Lung (tissue), 12 donors: ENCODE data around the gene NLRC4. TPM values are rescaled to one million over a fixed set of nuclear protein-coding genes. Genes with fewer than 3 reads are reported as not detected.

Source experiments
- ATAC-seq: fragments of 200-7000 bp; cut with Tn5 transposase; one replicate; pipeline ENCODE4 v1.9.1; 2020; ENCODE audit warnings: moderate number of reproducible peaks; ENCODE audit not compliant: insufficient read depth, low FRiP score
- DNase-seq, 3 donors: peaks; one replicate each; pipeline ENCODE4 v3.0.0-alpha.2; 2013 to 2017
- H3K27ac ChIP-seq, 2 donors: one replicate each; pipeline ENCODE4 v1.5.1; 2013; ENCODE audit warnings: mild to moderate bottlenecking in 2 of 2, moderate library complexity in 2 of 2, control low read depth in 1 of 2, inconsistent platforms in 1 of 2, low read depth in 1 of 2, low read length in 1 of 2
- H3K27me3 ChIP-seq, 3 donors: one replicate each; pipeline ENCODE4 v1.5.1; 2013; ENCODE audit warnings: low read length in 2 of 3; ENCODE audit not compliant: control insufficient read depth in 3 of 3, insufficient read depth in 3 of 3
- H3K36me3 ChIP-seq, 4 donors: one replicate each; pipeline ENCODE4 v1.5.1; 2013; ENCODE audit warnings: low read length in 4 of 4, mild to moderate bottlenecking in 1 of 4, moderate library complexity in 1 of 4; ENCODE audit not compliant: control insufficient read depth in 4 of 4, insufficient read depth in 4 of 4
- H3K4me1 ChIP-seq, 5 donors: one replicate each; pipeline ENCODE4 v1.5.1; 2013; ENCODE audit warnings: low read length in 5 of 5, mild to moderate bottlenecking in 2 of 5, moderate library complexity in 1 of 5; ENCODE audit not compliant: control insufficient read depth in 5 of 5, insufficient read depth in 5 of 5
- H3K4me3 ChIP-seq: one replicate; pipeline ENCODE4 v1.5.1; 2013; ENCODE audit warnings: mild to moderate bottlenecking, control low read depth, moderate library complexity
- H3K9ac ChIP-seq, 2 donors: one replicate each; pipeline ENCODE4 v1.5.1; 2013; ENCODE audit warnings: low read length in 2 of 2, control low read depth in 1 of 2; ENCODE audit not compliant: insufficient read depth in 1 of 2
- H3K9me3 ChIP-seq, 4 donors: one replicate each; pipeline ENCODE4 v1.5.1; 2013; ENCODE audit warnings: low read length in 3 of 4, mild to moderate bottlenecking in 1 of 4, moderate library complexity in 1 of 4; ENCODE audit not compliant: control insufficient read depth in 4 of 4, insufficient read depth in 3 of 4
- CTCF ChIP-seq: IDR thresholded peaks from 2 replicates; pipeline ENCODE4 v1.5.1; 2012; ENCODE audit warnings: mild to moderate bottlenecking; ENCODE audit errors: control extremely low read depth, extremely low read depth
- WGBS, 2 donors: extraction: QIAGEN DNeasy Blood & Tissue Kit; methylation state at CpG; one replicate each; pipeline ENCODE4 v1.1.7; 2013; 5-methylcytosine and 5-hydroxymethylcytosine counted together
- polyA plus RNA-seq, 2 donors: library from polyadenylated mRNA; stranded (reverse); fragments of 200-250 nt; gene quantifications; one replicate each; pipeline ENCODE4 v1.2.1, GENCODE V29; 2013
- total RNA-seq, 2 donors: library from RNA; depleted of rRNA in 1 of 2; stranded (reverse); fragments of >200 nt in 1 of 2; gene quantifications; one replicate each; pipeline ENCODE4 v1.2.1, GENCODE V29; 2014 to 2021
- donor health status: control.
- donor health status: control.
- donor health status: Bipolar disorder and iron deficiency.
- donor health status: healthy.
- donor health status: DM: yes; HTN: yes; CAD: no.

Gene NLRC4
- total and polyA plus RNA-seq, 4 donors, result 3.8 to 18.2 (median 10.6) TPM

- 58 to 80% methylated on average over 2 of the region's 2 CpGs for WGBS, 2 donors
- H3K4me1 ChIP-seq, result peaks cover 0 to 11% (median 1%) of the 10 kb centered on the region in 5 donors
- ATAC-seq, result no peak
- no peaks in the 10 kb centered on the region for H3K27me3 ChIP-seq
- DNase-seq, result peak in 1 of 3 donors; percentile 10
- no peak overlapping the region for H3K9ac ChIP-seq
- no peak overlapping the region for H3K27ac ChIP-seq
- peaks cover 4 to 10% (median 7%) of the 10 kb centered on the region in 4 donors for H3K36me3 ChIP-seq
- no peak overlapping the region for H3K4me3 ChIP-seq
- peaks cover 0 to 4% (median 0%) of the 10 kb centered on the region in 4 donors for H3K9me3 ChIP-seq
- TF ChIP-seq CTCF, result no peak
These were observed 27.1 kb upstream of the NLRC4 start for GRCh38 chr2:32291746-32292145.

GRCh38 chr2:32290000-32290339 is 25.3 kb upstream of the NLRC4 start:
- H3K36me3 ChIP-seq, result peaks cover 0 to 6% (median 4%) of the 10 kb centered on the region in 4 donors
- H3K4me3 ChIP-seq, result no peak overlapping the region
- TF ChIP-seq CTCF, result no peak
- H3K27me3 ChIP-seq, result no peaks in the 10 kb centered on the region
- H3K9ac ChIP-seq, result no peak overlapping the region
- DNase-seq (no peak), ATAC-seq (no peak)
- H3K4me1 ChIP-seq, result peaks cover 0 to 11% (median 1%) of the 10 kb centered on the region in 5 donors
- H3K9me3 ChIP-seq, result no peaks in the 10 kb centered on the region
- no peak overlapping the region for H3K27ac ChIP-seq
- 92 to 93% methylated on average over 2 of the region's 2 CpGs for whole genome bisulfite sequencing, 2 donors

GRCh38 chr2:32289165-32289999 is 24.7 kb upstream of the NLRC4 start:
- H3K27ac ChIP-seq, result no peak overlapping the region

More at GRCh38 chr2:32289165-32289999, 24.7 kb upstream of the NLRC4 start:
- peaks cover 0 to 14% (median 2%) of the 10 kb centered on the region in 5 donors for H3K4me1 ChIP-seq
- H3K27me3 ChIP-seq, result no peaks in the 10 kb centered on the region
- no peak overlapping the region for H3K4me3 ChIP-seq
- H3K9me3 ChIP-seq, result no peaks in the 10 kb centered on the region
- ATAC-seq (no peak), DNase-seq (peak in 1 of 3 donors; percentile 6)
- peaks cover 0 to 6% (median 4%) of the 10 kb centered on the region in 4 donors for H3K36me3 ChIP-seq
- no peak for TF ChIP-seq CTCF
- WGBS, 2 donors, result 44 to 60% methylated on average over 4 of the region's 4 CpGs
- no peak overlapping the region for H3K9ac ChIP-seq
